Measurements from ENCODE around the gene TNFAIP1.
A peak's percentile ranks its signal among the peaks of the same experiment; 100 is the strongest.
"Not testable (repeated sequence)": the region's sequence is repeated elsewhere in the genome, so short reads cannot be mapped to it uniquely, and the experiment has no call there.

Gene TNFAIP1

GRCh38 chr17:28325211-28325610 is 10.3 kb upstream of the TNFAIP1 start:
- DNase-seq (ENCODE audit: low spot score), result no peak

DNA sequence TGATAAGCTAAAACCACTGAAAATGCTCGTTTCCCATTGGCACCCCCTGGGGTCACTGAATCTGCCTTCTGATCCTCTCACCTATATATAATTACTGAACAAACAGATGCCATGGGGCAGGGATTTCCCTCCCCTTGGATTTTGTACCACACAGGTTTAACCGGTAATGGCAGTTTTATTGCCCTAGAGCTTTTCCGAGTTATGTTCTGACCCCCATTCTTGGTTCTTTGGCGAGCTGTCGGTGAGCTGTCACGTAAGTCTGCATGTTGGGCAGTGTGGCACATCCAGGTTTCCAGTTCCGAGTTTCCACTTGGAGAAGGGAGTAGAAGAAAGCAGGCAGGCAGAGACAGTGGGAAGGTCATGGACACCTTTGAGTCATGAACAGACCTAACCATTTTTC is 9.4 kb upstream of the TNFAIP1 start:
- DNase-seq (ENCODE audit: low spot score), result no peak

DNA sequence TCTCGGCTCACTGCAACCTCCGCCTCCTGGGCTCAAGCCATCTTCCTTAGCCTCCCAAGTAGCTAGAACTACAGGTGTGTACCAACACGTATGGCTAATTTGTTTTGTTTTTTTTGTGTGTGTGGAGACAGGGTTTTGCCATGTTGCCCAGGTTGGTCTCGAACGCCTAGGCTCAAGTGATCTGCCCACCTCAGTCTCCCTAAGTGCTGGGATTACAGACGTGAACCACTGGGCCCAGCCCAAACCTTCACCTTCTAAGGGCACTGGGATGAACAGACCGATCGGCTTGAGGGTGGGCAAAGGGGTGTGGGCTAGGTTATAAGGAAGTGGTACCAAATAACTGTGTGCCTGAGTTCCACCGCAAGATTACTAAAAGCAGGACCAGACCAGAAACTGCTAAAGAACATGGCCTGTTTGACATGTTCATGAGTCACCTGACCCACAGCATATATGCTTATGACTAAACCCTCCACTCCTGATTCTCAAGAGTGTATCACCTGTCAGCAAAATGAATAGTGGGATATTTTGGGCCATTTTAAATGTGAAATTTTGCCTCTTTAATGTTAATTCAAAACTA is 8.4 kb upstream of the TNFAIP1 start:
- DNase-seq (ENCODE audit: low spot score), result peak; percentile 86

- no peak for DNase-seq (ENCODE audit: low spot score)
Observed at GRCh38 chr17:28327709-28328108, 7.9 kb upstream of the TNFAIP1 start.

GRCh38 chr17:28328325-28328724 is 7.2 kb upstream of the TNFAIP1 start:
- DNase-seq (ENCODE audit: low spot score), result no peak

- DNase-seq (ENCODE audit: low spot score), result no peak
Observed at GRCh38 chr17:28330671-28331070, 4.9 kb upstream of the TNFAIP1 start.

GRCh38 chr17:28331891-28332420 is 3.6 kb upstream of the TNFAIP1 start:
- DNase-seq (ENCODE audit: low spot score), result no peak

DNA sequence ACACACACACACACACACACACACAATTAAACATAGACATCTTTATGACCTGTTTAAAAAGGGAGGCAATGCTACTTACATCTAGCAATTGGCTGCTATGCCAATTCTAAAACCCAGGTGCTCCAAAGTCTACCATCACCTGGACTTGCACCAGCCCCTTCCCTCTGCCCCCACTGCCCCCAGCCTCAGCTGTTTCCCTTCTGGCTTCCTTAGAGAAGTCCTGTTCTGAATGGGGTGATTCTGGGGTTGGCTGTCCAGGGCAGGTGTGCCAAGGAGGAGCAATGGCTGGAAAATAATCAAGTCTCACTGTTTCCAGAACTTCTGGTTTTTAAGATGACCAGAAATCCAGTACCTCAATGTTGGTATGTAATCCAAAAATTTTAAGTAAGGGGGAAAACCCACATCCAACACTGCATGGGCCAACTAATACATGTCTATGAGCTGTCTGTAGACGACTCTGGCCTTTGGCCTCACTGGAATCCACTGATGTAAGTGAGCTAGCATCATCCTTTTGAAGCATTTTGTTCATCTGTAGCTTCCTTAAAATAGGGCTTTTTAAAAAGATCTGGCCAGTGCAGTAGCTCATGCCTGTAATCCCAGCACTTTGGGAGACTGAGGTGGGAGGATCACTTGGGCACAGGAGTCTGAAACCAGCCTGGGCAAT is 2.3 kb upstream of the TNFAIP1 start:
- no peak for DNase-seq (ENCODE audit: low spot score)

DNA sequence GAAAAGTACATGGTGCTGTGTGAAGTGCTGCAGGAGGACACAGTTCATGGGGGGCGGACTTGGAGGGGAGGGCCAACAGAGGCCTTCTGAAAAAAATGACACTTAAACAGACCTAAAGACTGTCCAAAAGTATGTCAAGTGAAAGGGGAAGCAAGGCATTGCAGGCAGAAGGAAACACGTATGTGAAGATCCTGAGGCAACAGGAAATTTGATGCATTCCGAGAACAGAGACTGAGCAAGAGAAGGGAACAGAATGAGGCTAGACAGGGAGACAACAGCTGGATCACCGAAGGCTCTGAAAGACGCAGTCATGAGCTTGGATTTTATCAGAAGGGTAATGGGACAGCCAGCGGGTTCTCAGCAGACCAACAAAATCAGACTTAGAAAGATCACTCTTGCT is 1.4 kb upstream of the TNFAIP1 start:
- DNase-seq (ENCODE audit: low spot score), result no peak

GRCh38 chr17:28334666-28335200 is 828 bp upstream of the TNFAIP1 start:
- no peak for DNase-seq (ENCODE audit: low spot score)

DNA sequence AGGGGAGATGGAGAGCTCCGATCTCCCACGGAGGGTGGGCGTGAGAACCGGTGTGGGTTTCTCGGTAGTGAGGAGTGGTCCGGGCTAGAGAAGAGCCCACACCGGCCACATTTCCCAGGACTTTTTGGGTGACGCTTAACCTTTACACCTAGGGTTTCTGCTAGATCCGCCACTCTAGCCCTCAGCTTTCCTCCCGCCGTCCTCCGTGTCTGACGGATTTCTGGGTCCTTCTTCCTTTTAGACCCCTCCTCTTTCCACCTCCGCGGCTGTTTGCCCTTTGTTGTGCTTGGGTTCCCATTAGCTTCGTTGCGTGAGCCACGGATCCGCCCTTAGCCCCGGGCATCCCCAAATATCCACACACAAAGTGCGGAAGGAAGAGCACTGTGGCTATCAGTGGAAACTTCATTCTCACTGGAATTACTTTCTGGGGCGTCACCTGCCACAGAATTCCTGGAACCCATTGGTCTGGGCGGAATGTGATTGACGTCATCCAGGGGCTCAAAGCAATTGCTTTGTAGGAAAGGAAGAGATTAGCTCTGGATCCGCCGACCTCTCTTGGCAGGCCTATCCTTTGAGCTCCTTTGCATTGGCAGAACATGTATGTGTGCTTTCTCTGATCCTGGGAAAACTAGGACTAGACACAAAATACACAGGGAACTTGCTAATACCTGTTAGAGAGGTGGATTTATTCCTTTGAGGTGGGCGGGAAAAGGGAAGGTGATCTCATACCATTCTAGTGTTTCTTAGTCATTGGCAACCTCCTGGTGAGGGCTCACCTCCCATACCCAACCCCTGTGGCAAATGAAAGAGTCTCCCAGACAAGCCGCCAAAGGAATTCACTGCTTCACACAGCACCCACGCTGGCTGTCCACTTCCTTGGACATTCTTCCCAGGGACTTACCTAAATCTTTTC is 654 bp downstream of the TNFAIP1 start:
- DNase-seq (ENCODE audit: low spot score), result no peak

DNA sequence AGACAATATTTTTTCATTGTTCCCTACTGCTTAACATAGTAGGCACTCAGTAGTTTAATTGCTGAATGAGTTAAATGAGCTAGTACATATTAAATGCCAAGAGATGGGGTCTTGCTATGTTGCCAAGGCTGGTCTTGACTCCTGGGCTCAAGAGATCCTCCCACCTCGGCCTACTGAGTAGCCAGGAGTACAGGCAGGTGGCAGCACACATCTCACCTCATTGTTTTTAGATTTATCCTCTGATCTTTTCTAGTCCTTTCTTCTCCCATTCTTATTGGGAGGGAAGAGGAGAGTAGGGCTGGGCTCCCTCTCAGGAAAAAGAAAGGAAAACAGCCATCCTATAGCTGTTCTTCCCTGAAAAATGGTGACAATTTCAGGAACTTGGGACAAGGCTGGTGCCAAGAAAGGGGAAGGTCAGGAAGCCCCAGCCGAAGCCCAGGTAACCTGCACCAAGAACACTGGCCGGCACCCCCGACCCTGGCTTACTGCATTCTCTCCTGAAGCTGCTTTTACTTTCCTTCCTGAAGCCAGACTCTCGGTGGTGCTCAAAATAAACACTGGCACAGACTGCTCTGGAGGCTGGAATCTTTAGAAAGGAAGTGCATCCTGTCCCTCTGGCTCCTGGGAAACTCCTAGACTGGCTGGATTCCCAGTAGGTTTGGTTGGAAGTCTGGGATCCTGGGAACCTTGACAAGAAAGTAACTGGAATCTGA is 2.7 kb downstream of the TNFAIP1 start:
- no peak for DNase-seq (ENCODE audit: low spot score)

- DNase-seq (ENCODE audit: low spot score), result not testable (repeated sequence)
Observed at GRCh38 chr17:28338769-28339212, 3.2 kb downstream of the TNFAIP1 start.

DNA sequence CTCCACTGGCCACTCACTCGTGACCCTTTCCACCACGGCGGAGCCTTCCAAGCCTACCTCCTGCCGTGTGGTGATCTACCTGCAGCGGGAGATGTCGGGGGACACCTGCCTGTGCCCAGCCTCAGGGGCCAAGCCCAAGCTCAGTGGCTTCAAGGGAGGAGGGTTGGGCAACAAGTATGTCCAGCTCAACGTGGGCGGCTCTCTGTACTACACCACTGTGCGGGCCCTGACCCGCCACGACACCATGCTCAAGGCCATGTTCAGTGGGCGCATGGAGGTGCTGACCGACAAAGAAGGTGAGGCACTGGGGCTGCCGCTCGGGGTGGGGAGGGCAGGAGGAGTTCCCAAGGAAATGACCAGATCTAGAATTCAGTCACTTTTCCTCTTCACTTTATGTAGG is 3.9 kb downstream of the TNFAIP1 start:
- DNase-seq (ENCODE audit: low spot score), result no peak

GRCh38 chr17:28340374-28340773 is 4.8 kb downstream of the TNFAIP1 start:
- no peak for DNase-seq (ENCODE audit: low spot score)

GRCh38 chr17:28341516-28341915 is 6.0 kb downstream of the TNFAIP1 start:
- no peak for DNase-seq (ENCODE audit: low spot score)

- no peak for DNase-seq (ENCODE audit: low spot score)
Observed at GRCh38 chr17:28342313-28342712, 6.8 kb downstream of the TNFAIP1 start.

DNA sequence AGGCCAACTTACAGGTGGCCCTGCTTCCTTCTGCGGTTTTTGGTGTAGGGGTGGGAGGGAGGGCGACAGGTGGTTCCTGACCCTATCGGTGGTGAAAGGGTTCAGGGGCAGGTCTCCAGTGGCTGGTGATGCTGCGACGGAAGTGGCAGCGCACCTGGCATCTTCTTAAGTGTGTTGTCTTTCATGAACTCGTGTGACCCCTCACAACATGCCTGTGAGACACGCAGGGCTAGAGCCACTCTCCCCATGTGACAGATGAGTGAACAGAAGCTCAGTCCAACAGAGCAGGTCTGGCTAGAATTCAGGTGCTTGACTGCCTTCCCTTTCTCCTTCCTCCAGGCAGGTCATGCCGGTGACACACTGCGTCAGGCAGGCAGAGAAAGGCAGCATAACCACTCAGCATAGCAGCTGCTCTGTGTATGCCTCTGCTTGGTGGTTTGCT is 8.0 kb downstream of the TNFAIP1 start:
- DNase-seq (ENCODE audit: low spot score), result no peak

DNA sequence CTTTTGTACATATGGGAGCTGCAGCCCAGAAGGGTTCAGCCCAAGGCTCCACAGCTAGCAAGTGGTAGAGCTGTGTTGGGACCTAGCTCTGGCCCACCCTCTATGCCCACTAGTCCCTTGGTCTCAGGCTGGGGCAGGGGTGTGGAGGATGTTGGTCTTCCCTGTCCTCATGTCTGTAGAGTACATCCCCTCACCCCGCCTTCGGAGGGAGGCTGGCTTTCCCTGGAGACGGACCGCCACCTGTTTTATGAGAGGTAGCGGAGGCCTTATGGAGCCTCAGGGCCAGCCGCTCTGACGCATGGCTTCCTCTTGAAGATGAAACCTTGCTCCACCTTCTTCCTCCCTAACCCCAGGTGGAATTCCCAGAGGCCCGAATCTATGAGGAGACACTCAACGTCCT is 8.4 kb downstream of the TNFAIP1 start:
- no peak for DNase-seq (ENCODE audit: low spot score)

GRCh38 chr17:28344435-28344901 is 8.9 kb downstream of the TNFAIP1 start:
- no peak for DNase-seq (ENCODE audit: low spot score)

DNA sequence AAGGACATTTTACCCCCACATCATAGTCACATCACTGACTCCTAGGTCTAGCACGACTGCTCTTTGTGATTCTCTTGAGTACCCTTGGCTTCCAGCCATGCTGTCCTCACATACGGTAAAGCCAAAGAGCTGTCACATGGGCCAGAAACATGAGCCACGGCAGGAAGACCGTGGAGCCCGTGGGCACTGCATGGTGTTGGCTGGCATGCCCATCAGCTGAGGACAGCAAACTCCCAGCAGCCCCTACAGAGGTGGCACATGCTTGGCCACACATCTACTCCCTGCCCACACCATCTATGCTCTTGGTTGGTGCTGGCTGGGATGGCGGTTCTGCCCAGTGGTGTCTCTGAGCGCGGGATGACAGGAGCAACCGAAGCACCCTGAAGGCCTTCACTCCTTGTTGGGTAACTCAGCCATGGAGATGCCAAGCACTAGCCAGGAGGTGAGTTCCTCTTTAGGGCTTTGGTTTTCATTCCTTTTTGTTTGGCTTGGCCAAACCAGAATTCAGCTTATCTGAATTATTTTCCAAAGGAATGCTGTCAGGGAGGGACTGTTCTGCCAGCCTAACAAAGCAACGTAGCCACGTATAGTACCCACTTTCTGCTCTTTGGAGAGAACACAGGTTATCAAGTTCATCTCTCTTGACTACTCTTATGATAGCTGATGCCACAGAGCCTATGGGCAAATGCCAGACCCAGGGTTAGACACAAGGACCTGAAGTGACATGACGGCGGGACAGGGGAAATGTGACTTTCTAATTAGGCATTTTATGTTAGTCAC is 10.0 kb downstream of the TNFAIP1 start:
- DNase-seq (ENCODE audit: low spot score), result no peak
